H9 (cell line): ENCODE measurements around the gene OR2T6. TPM values are rescaled to one million over a fixed set of nuclear protein-coding genes. Genes with fewer than 3 reads are reported as not detected.

Experiments
- DNase-seq: peaks from one replicate; pipeline ENCODE4 v3.0.0-alpha.2; 2017
- H2AFZ ChIP-seq: one replicate; pipeline ENCODE4 v1.6.1; 2013; ENCODE audit warnings: mild to moderate bottlenecking, low read length, control low read depth, moderate library complexity
- H2AK5ac ChIP-seq: 2 replicates; pipeline ENCODE4 v1.6.1; 2013; ENCODE audit warnings: low read length, control low read depth, mixed read lengths; ENCODE audit not compliant: insufficient read length
- H2BK120ac ChIP-seq: one replicate; pipeline ENCODE4 v1.6.1; 2013; ENCODE audit warnings: low read depth, mild to moderate bottlenecking, low read length, control low read depth, inconsistent platforms; ENCODE audit not compliant: poor library complexity, severe bottlenecking
- H2BK12ac ChIP-seq: 2 replicates; pipeline ENCODE4 v1.6.1; 2013; ENCODE audit warnings: low read length, control low read depth, mixed read lengths, low read depth; ENCODE audit not compliant: insufficient read length
- H2BK15ac ChIP-seq: 2 replicates; pipeline ENCODE4 v1.6.1; 2013; ENCODE audit warnings: low read depth, low read length, control low read depth
- H2BK20ac ChIP-seq: one replicate; pipeline ENCODE4 v1.6.1; 2013; ENCODE audit warnings: low read depth, mild to moderate bottlenecking, low read length, control low read depth, inconsistent platforms; ENCODE audit not compliant: poor library complexity, severe bottlenecking
- H2BK5ac ChIP-seq: 2 replicates; pipeline ENCODE4 v1.6.1; 2013; ENCODE audit warnings: low read length, control low read depth, mixed read lengths; ENCODE audit not compliant: insufficient read length
- H3K14ac ChIP-seq: 2 replicates; pipeline ENCODE4 v1.6.1; 2013; ENCODE audit warnings: low read length, control low read depth; ENCODE audit not compliant: insufficient read depth
- H3K18ac ChIP-seq: 2 replicates; pipeline ENCODE4 v1.6.1; 2013; ENCODE audit warnings: low read depth, mild to moderate bottlenecking, mixed read lengths, low read length, control low read depth; ENCODE audit not compliant: insufficient read length
- H3K23ac ChIP-seq: 2 replicates; pipeline ENCODE4 v1.6.1; 2013; ENCODE audit warnings: low read length, control low read depth, mixed read lengths, low read depth; ENCODE audit not compliant: insufficient read length
- H3K23me2 ChIP-seq: 2 replicates; pipeline ENCODE4 v1.6.1; 2013; ENCODE audit warnings: low read depth, mild to moderate bottlenecking, mixed read lengths, low read length, control low read depth; ENCODE audit not compliant: insufficient read length, poor library complexity, severe bottlenecking
- H3K27ac ChIP-seq: 2 replicates; pipeline ENCODE4 v1.5.1; 2013; ENCODE audit warnings: low read length, control low read depth, mixed read lengths, low read depth; ENCODE audit not compliant: insufficient read length
- H3K27me3 ChIP-seq: 2 replicates; pipeline ENCODE4 v1.6.1; 2013; ENCODE audit warnings: low read length, control low read depth, inconsistent platforms; ENCODE audit not compliant: insufficient read depth
- H3K4ac ChIP-seq: 2 replicates; pipeline ENCODE4 v1.6.1; 2013; ENCODE audit warnings: low read depth, mild to moderate bottlenecking, control low read depth, inconsistent platforms, low read length, moderate library complexity
- H3K4me1 ChIP-seq: 2 replicates; pipeline ENCODE4 v1.6.1; 2013; ENCODE audit warnings: low read length, control low read depth, inconsistent platforms; ENCODE audit not compliant: insufficient read depth
- H3K4me2 ChIP-seq: 2 replicates; pipeline ENCODE4 v1.6.1; 2013; ENCODE audit warnings: low read length, control low read depth, mixed read lengths; ENCODE audit not compliant: insufficient read length, insufficient read depth
- H3K56ac ChIP-seq: 2 replicates; pipeline ENCODE4 v1.6.1; 2013; ENCODE audit warnings: low read depth, mild to moderate bottlenecking, mixed read lengths, low read length, control low read depth; ENCODE audit not compliant: insufficient read length
- H3K79me1 ChIP-seq: 2 replicates; pipeline ENCODE4 v1.6.1; 2013; ENCODE audit warnings: low read depth, mild to moderate bottlenecking, moderate library complexity, low read length, control low read depth, inconsistent platforms; ENCODE audit not compliant: insufficient read depth, poor library complexity, severe bottlenecking
- H3K79me2 ChIP-seq: 2 replicates; pipeline ENCODE4 v1.6.1; 2013; ENCODE audit warnings: low read length, control low read depth, inconsistent platforms; ENCODE audit not compliant: insufficient read depth
- H3K9ac ChIP-seq: 2 replicates; pipeline ENCODE4 v1.6.1; 2013; ENCODE audit warnings: low read length, control low read depth, mixed read lengths; ENCODE audit not compliant: insufficient read length; ENCODE audit errors: extremely low read depth
- H3K9me3 ChIP-seq: one replicate; pipeline ENCODE4 v1.6.1; 2013; ENCODE audit warnings: low read depth, low read length, inconsistent platforms; ENCODE audit not compliant: control insufficient read depth
- H3T11ph ChIP-seq: one replicate; pipeline ENCODE4 v1.6.1; 2013; ENCODE audit warnings: mild to moderate bottlenecking, low read length, control low read depth, inconsistent platforms
- H4K20me1 ChIP-seq: one replicate; pipeline ENCODE4 v1.6.1; 2013; ENCODE audit not compliant: control insufficient read depth, insufficient read length, insufficient read depth
- H4K5ac ChIP-seq: 2 replicates; pipeline ENCODE4 v1.6.1; 2013; ENCODE audit warnings: low read depth, mild to moderate bottlenecking, mixed read lengths, low read length, control low read depth; ENCODE audit not compliant: insufficient read length
- H4K8ac ChIP-seq: replicated peaks from 2 replicates; pipeline ENCODE4 v1.6.1; 2013; ENCODE audit warnings: low read length, control low read depth, mixed read lengths, low read depth; ENCODE audit not compliant: insufficient read length
- H4K91ac ChIP-seq: 2 replicates; pipeline ENCODE4 v1.6.1; 2013; ENCODE audit warnings: low read depth, mild to moderate bottlenecking, moderate library complexity, mixed read lengths, low read length, control low read depth; ENCODE audit not compliant: insufficient read length
- H3K27ac Mint-ChIP-seq, 3 experiments: 2 replicates in 2 of 3; 3 replicates in 1 of 3; pipeline ENCODE4 v1.8.0; 2020 to 2021; ENCODE audit warnings: mixed read lengths in 3 of 3, mild to moderate bottlenecking in 1 of 3, moderate library complexity in 1 of 3
- H3K27me3 Mint-ChIP-seq: 2 replicates; pipeline ENCODE4 v1.8.0; 2021; ENCODE audit warnings: low read depth, mild to moderate bottlenecking, moderate library complexity, mixed read lengths
- H3K36me3 Mint-ChIP-seq, 3 experiments: 2 replicates in 2 of 3; 3 replicates in 1 of 3; pipeline ENCODE4 v1.8.0; 2020 to 2021; ENCODE audit warnings: low read depth in 3 of 3, mixed read lengths in 3 of 3; ENCODE audit not compliant: insufficient read depth in 1 of 3
- H3K4me1 Mint-ChIP-seq, 2 experiments: 2 replicates each; pipeline ENCODE4 v1.8.0; 2020; ENCODE audit warnings: mixed read lengths in 2 of 2
- H3K4me3 Mint-ChIP-seq, 2 experiments: 2 replicates in 1 of 2; 3 replicates in 1 of 2; pipeline ENCODE4 v1.8.0; 2020 to 2021; ENCODE audit warnings: mild to moderate bottlenecking in 2 of 2, mixed read lengths in 2 of 2, moderate library complexity in 1 of 2
- H3K9me3 Mint-ChIP-seq, 2 experiments: 2 replicates in 1 of 2; 3 replicates in 1 of 2; pipeline ENCODE4 v1.8.0; 2020; ENCODE audit warnings: mild to moderate bottlenecking in 2 of 2, mixed read lengths in 2 of 2, moderate library complexity in 1 of 2
- WGBS: extraction: QIAGEN DNeasy Blood & Tissue Kit; methylation state at CpG from one replicate; pipeline ENCODE4 v1.1.7; 2013; ENCODE audit warnings: missing lambda C conversion rate, low lambda C conversion rate, mixed read lengths; ENCODE audit not compliant: insufficient read length; ENCODE audit errors: extremely low coverage; 5-methylcytosine and 5-hydroxymethylcytosine counted together
- total RNA-seq: library from RNA; stranded (reverse); gene quantifications from 2 replicates; pipeline ENCODE4 v1.2.1, GENCODE V29; 2021
- TF ChIP-seq, protein P1 (sequence below): fragments of 200-600 bp; sonication (generic); conservative IDR thresholded peaks from 3 replicates; pipeline ENCODE4 v1.8.0; 2021; ENCODE audit warnings: antibody characterized with exemption, mild to moderate bottlenecking

Gene OR2T6
- total RNA-seq, 1 experiment from 2014 or later, result not detected

- WGBS, result no CpG with 5 or more reads among the region's 2 CpGs
- H2BK15ac ChIP-seq, result no peak overlapping the region
- no peaks in the 10 kb centered on the region for H3K79me2 ChIP-seq
- H3K23ac ChIP-seq, result no peak overlapping the region
- H4K20me1 ChIP-seq, result no peaks in the 10 kb centered on the region
- no peak overlapping the region for H2AK5ac ChIP-seq
- peaks cover 0 to 39% (median 15%) of the 10 kb centered on the region in 3 experiments; a peak in 5 of 7 replicates for H3K36me3 Mint-ChIP-seq
- H4K8ac ChIP-seq, result no peak overlapping the region
- TF ChIP-seq, protein P1, sequence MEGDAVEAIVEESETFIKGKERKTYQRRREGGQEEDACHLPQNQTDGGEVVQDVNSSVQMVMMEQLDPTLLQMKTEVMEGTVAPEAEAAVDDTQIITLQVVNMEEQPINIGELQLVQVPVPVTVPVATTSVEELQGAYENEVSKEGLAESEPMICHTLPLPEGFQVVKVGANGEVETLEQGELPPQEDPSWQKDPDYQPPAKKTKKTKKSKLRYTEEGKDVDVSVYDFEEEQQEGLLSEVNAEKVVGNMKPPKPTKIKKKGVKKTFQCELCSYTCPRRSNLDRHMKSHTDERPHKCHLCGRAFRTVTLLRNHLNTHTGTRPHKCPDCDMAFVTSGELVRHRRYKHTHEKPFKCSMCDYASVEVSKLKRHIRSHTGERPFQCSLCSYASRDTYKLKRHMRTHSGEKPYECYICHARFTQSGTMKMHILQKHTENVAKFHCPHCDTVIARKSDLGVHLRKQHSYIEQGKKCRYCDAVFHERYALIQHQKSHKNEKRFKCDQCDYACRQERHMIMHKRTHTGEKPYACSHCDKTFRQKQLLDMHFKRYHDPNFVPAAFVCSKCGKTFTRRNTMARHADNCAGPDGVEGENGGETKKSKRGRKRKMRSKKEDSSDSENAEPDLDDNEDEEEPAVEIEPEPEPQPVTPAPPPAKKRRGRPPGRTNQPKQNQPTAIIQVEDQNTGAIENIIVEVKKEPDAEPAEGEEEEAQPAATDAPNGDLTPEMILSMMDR, result no peak
- H3K56ac ChIP-seq, result no peak overlapping the region
- H3K4me2 ChIP-seq, result no peak overlapping the region
- H4K91ac ChIP-seq, result no peak overlapping the region
- H3K18ac ChIP-seq, result no peak overlapping the region
- H2AFZ ChIP-seq, result no peak overlapping the region
- H2BK5ac ChIP-seq, result no peak overlapping the region
- no peak overlapping the region for H3K27ac Mint-ChIP-seq
- no peaks in the 10 kb centered on the region; the same call in 1 of the 2 replicates for H3K27me3 Mint-ChIP-seq
- H3K23me2 ChIP-seq, result no peaks in the 10 kb centered on the region
- H3K4ac ChIP-seq, result no peak overlapping the region
- no peaks in the 10 kb centered on the region for H3K4me1 Mint-ChIP-seq
- peaks cover 54% of the 10 kb centered on the region for H3K9me3 ChIP-seq
- no peaks in the 10 kb centered on the region for H3K27me3 ChIP-seq
- H3T11ph ChIP-seq, result no peak overlapping the region
- H3K14ac ChIP-seq, result no peak overlapping the region
- no peak overlapping the region for H4K5ac ChIP-seq
- no peak overlapping the region for H2BK120ac ChIP-seq
- peaks cover 92 to 95% of the 10 kb centered on the region in 2 experiments for H3K9me3 Mint-ChIP-seq
- no peaks in the 10 kb centered on the region for H3K4me1 ChIP-seq
- DNase-seq, result no peak
- H2BK12ac ChIP-seq, result no peak overlapping the region
- no peak overlapping the region for H3K9ac ChIP-seq
- H3K79me1 ChIP-seq, result no peaks in the 10 kb centered on the region
- H3K27ac ChIP-seq, result no peak overlapping the region
- H3K4me3 Mint-ChIP-seq, result no peak overlapping the region
- H2BK20ac ChIP-seq, result no peak overlapping the region
Measured at GRCh38 chr1:248393050-248393449, 17.5 kb downstream of the OR2T6 start.
